Activated naive CD4-positive, alpha-beta T cell treated with anti-CD3 and anti-CD28 coated beads, Interleukin-2, amount 50 U/mL, for 16 hours (primary cell): Measurements from ENCODE around the gene COMMD2.

Experiments used
- DNase-seq: peaks from one replicate; pipeline ENCODE4 v3.0.0-alpha.2; 2020

The COMMD2 gene

GRCh38 chr3:149702691-149703441 is 49.4 kb downstream of the COMMD2 start:
- no peak for DNase-seq

GRCh38 chr3:149701977-149702350 is 50.3 kb downstream of the COMMD2 start:
- no peak for DNase-seq

- DNase-seq: peak; percentile 12
Measured at GRCh38 chr3:149701206-149701976, 50.9 kb downstream of the COMMD2 start.
